ENCODE measurements around the gene DGKZ. TPM values are rescaled to one million over a fixed set of nuclear protein-coding genes. Genes with fewer than 3 reads are reported as not detected.

Gene DGKZ
- total and polyA plus RNA-seq, 10 of the 15 experiments (the other 5 are each of a cell fraction or from before 2014, with no cell fraction given), result 0.50 to 78.4 (median 39.5) TPM

- H3K4me3 ChIP-seq, result no peak overlapping the region
- no TSS peak for BruUV-seq (replicated peaks)
- H4K20me1 ChIP-seq (ENCODE audit: control insufficient read depth, insufficient read depth), result no peaks in the 10 kb centered on the region
- H3K4me1 ChIP-seq (ENCODE audit: control insufficient read depth, insufficient read depth, low read length), result no peaks in the 10 kb centered on the region
- no peaks in the 10 kb centered on the region for H3K27me3 ChIP-seq (replicated peaks in 1 of 2; ENCODE audit: control insufficient read depth in 2 of 2, insufficient read depth in 2 of 2, low read length in 1 of 2)
- no peak for ATAC-seq
- no peaks in the 10 kb centered on the region for H3K9me3 ChIP-seq (replicated peaks; ENCODE audit: control insufficient read depth, insufficient read depth, low read length)
- in situ Hi-C loops (cut with MboI), result no loop called here
- no peak overlapping the region for H3K9ac ChIP-seq (ENCODE audit: control insufficient read depth, insufficient read depth, low read length)
- no peak overlapping the region for H3K27ac ChIP-seq (ENCODE audit: control insufficient read depth, insufficient read depth)
- ChIA-PET RAD21 (ENCODE audit: unreplicated experiment) (no interaction called here), POLR2A (no interaction called here), CTCF (interaction anchor here (1.1 kb wide), 1 partner anchor 22 kb away, joined by 4 read pairs; no protein-coding TSS in a partner anchor), SMC1A (ENCODE audit: uncharacterized antibody, unreplicated experiment) (interaction anchor here (0.8 kb wide), 1 partner anchor 108 kb away, joined by 4 read pairs; no protein-coding TSS in a partner anchor)
- no peak overlapping the region for H2AFZ ChIP-seq (ENCODE audit: control insufficient read depth, low read depth, low read length)
- 96% methylated on average over 5 of the region's 5 CpGs for WGBS (ENCODE audit: insufficient coverage, insufficient replicate concordance, low lambda C conversion rate, missing lambda C conversion rate)
- FAIRE-seq, result no peak
- no peaks in the 10 kb centered on the region for H3K79me2 ChIP-seq (ENCODE audit: control insufficient read depth, insufficient read depth, low read length)
- peaks cover 12 to 23% of the 10 kb centered on the region in 2 experiments for H3K36me3 ChIP-seq (ENCODE audit: control insufficient read depth in 2 of 2, insufficient read depth in 2 of 2, low read length in 1 of 2)
- H3K4me2 ChIP-seq (ENCODE audit: control insufficient read depth, insufficient read depth), result no peak overlapping the region
- intact Hi-C loops (cut with micrococcal nuclease; ENCODE audit: unreplicated experiment), result no loop called here
- no peak for DNase-seq (ENCODE audit: low read depth, low spot score)
- TF ChIP-seq CREM (IDR thresholded peaks at IDR 0.05; ENCODE audit: low read depth) (no peak), ETV6 (conservative IDR thresholded peaks at IDR 0.05 in 1 of 2, IDR thresholded peaks at IDR 0.05 in 1 of 2; ENCODE audit: borderline replicate concordance in 1 of 2, low read depth in 1 of 2) (no peak)
These were observed 67.2 kb downstream of the DGKZ start for GRCh38 chr11:46414466-46414796.

GRCh38 chr11:46414879-46415278 lies 67.6 kb downstream of the DGKZ start:
- CTCF ChIA-PET, result interaction anchor here (1.1 kb wide), 1 partner anchor 22 kb away, joined by 4 read pairs; no protein-coding TSS in a partner anchor
- H3K4me3 ChIP-seq, result no peak overlapping the region
- H3K9me3 ChIP-seq (replicated peaks; ENCODE audit: control insufficient read depth, insufficient read depth, low read length), result no peaks in the 10 kb centered on the region
- POLR2A ChIA-PET, result no interaction called here
- H3K79me2 ChIP-seq (ENCODE audit: control insufficient read depth, insufficient read depth, low read length), result no peaks in the 10 kb centered on the region
- DNase-seq (ENCODE audit: low read depth, low spot score), result no peak
- intact Hi-C loops (cut with micrococcal nuclease; ENCODE audit: unreplicated experiment), result no loop called here
- no peak overlapping the region for H2AFZ ChIP-seq (ENCODE audit: control insufficient read depth, low read depth, low read length)
- H3K27ac ChIP-seq (ENCODE audit: control insufficient read depth, insufficient read depth), result no peak overlapping the region
- no peak for ATAC-seq
- no peak overlapping the region for H3K4me2 ChIP-seq (ENCODE audit: control insufficient read depth, insufficient read depth)
- H3K36me3 ChIP-seq (ENCODE audit: control insufficient read depth in 2 of 2, insufficient read depth in 2 of 2, low read length in 1 of 2), result peaks cover 12 to 18% of the 10 kb centered on the region in 2 experiments
- no peaks in the 10 kb centered on the region for H3K27me3 ChIP-seq (replicated peaks in 1 of 2; ENCODE audit: control insufficient read depth in 2 of 2, insufficient read depth in 2 of 2, low read length in 1 of 2)
- H4K20me1 ChIP-seq (ENCODE audit: control insufficient read depth, insufficient read depth), result no peaks in the 10 kb centered on the region
- SMC1A ChIA-PET (ENCODE audit: uncharacterized antibody, unreplicated experiment), result interaction anchor here (0.8 kb wide), 1 partner anchor 108 kb away, joined by 4 read pairs; no protein-coding TSS in a partner anchor
- H3K4me1 ChIP-seq (ENCODE audit: control insufficient read depth, insufficient read depth, low read length), result no peaks in the 10 kb centered on the region
- in situ Hi-C loops (cut with MboI), result no loop called here
- FAIRE-seq, result no peak
- no peak overlapping the region for H3K9ac ChIP-seq (ENCODE audit: control insufficient read depth, insufficient read depth, low read length)
- RAD21 ChIA-PET (ENCODE audit: unreplicated experiment), result no interaction called here
- no TSS peak for BruUV-seq (replicated peaks)
- 32% methylated on average over 3 of the region's 3 CpGs for WGBS (ENCODE audit: insufficient coverage, insufficient replicate concordance, low lambda C conversion rate, missing lambda C conversion rate)
- no peak for TF ChIP-seq TCF12 (IDR thresholded peaks at IDR 0.05; ENCODE audit: low read depth, low read length)
- TF ChIP-seq NKRF (conservative IDR thresholded peaks at IDR 0.05), result no peak
- no peak for TF ChIP-seq MLLT1 (IDR thresholded peaks at IDR 0.05)
- no peak for TF ChIP-seq NFXL1 (IDR thresholded peaks at IDR 0.05; ENCODE audit: borderline replicate concordance)
- TF ChIP-seq ZNF384 (IDR thresholded peaks at IDR 0.05; ENCODE audit: borderline replicate concordance, low read depth, low read length), result no peak
- TF ChIP-seq MXI1 (IDR thresholded peaks at IDR 0.05; ENCODE audit: low read depth, low read length), result no peak
- TF ChIP-seq POLR2AphosphoS5 (IDR thresholded peaks at IDR 0.05; ENCODE audit: low read length), result no peak
- no peak for TF ChIP-seq HCFC1 (IDR thresholded peaks at IDR 0.05; ENCODE audit: low read length)
- no peak for TF ChIP-seq E4F1 (IDR thresholded peaks at IDR 0.05; ENCODE audit: borderline replicate concordance, partially characterized antibody)

Measured in GM12878 (cell line).